Measurements from ENCODE around the gene MYRIP.

DNA sequence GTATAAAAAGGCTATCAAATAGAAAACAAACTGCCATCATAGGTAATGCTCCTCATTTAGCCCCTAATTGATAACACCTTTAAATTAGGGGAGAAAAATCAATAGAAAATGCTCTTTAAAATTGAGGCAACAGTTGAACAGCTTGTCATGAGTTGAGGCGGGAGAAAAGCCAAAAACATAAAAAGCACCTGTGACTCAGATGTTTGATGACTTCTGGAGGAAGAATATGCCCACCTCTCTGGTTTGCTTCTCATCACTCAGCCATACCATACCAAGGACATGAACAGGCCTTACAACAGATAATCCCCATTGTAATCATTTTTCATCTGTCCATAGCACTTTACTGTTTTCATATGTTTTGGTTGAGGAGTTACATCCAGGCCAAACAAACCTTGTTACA lies 246.0 kb downstream of the MYRIP start:
- TF ChIP-seq ELF1 (IDR thresholded peaks at IDR 0.05; ENCODE audit: borderline replicate concordance, low read depth): no peak
- no peak for TF ChIP-seq YY1 (IDR thresholded peaks at IDR 0.05; ENCODE audit: extremely low read depth, insufficient replicate concordance, low read depth, low read length)
- no peak for TF ChIP-seq POLR2AphosphoS5 (IDR thresholded peaks at IDR 0.05; ENCODE audit: low read depth, low read length)
- TF ChIP-seq, protein P1, sequence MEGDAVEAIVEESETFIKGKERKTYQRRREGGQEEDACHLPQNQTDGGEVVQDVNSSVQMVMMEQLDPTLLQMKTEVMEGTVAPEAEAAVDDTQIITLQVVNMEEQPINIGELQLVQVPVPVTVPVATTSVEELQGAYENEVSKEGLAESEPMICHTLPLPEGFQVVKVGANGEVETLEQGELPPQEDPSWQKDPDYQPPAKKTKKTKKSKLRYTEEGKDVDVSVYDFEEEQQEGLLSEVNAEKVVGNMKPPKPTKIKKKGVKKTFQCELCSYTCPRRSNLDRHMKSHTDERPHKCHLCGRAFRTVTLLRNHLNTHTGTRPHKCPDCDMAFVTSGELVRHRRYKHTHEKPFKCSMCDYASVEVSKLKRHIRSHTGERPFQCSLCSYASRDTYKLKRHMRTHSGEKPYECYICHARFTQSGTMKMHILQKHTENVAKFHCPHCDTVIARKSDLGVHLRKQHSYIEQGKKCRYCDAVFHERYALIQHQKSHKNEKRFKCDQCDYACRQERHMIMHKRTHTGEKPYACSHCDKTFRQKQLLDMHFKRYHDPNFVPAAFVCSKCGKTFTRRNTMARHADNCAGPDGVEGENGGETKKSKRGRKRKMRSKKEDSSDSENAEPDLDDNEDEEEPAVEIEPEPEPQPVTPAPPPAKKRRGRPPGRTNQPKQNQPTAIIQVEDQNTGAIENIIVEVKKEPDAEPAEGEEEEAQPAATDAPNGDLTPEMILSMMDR (IDR thresholded peaks at IDR 0.05 in 2 of 3, conservative IDR thresholded peaks at IDR 0.05 in 1 of 3; ENCODE audit: borderline replicate concordance in 1 of 3, insufficient read depth in 1 of 3, low read depth in 2 of 3, low read length in 2 of 3): no peak
- TF ChIP-seq EZH2 (IDR thresholded peaks at IDR 0.05): no peak
- TF ChIP-seq SIN3A (IDR thresholded peaks at IDR 0.05; ENCODE audit: low read depth): no peak
- TF ChIP-seq, protein P2, sequence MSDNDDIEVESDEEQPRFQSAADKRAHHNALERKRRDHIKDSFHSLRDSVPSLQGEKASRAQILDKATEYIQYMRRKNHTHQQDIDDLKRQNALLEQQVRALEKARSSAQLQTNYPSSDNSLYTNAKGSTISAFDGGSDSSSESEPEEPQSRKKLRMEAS (IDR thresholded peaks at IDR 0.05): no peak

Measured in HCT116 (cell line).